UCSD-AML1 (cell line): ENCODE measurements around the gene GNAS-AS1.

ENCODE experiments used
- DNase-seq: peaks from one replicate; lab custom pipeline; 2025; ENCODE audit not compliant: unreplicated experiment; lab: John Stamatoyannopoulos, UW

GNAS-AS1 gene

GRCh38 chr20:58850693-58851174 is at the start of gene GNAS-AS1:
GNAS-AS1 (minus strand) TSS chr20:58850902.
- DNase-seq: no peak

- no peak for DNase-seq
Measured at GRCh38 chr20:58900397-58900796, 49.7 kb upstream of the GNAS-AS1 start.

- no peak for DNase-seq
Measured at GRCh38 chr20:58899512-58899911, 48.8 kb upstream of the GNAS-AS1 start.

GRCh38 chr20:58898629-58899408 is 48.1 kb upstream of the GNAS-AS1 start:
- DNase-seq: no peak

- DNase-seq: no peak
Measured at GRCh38 chr20:58897488-58897887, 46.8 kb upstream of the GNAS-AS1 start.

- no peak for DNase-seq
Measured at GRCh38 chr20:58896820-58897219, 46.1 kb upstream of the GNAS-AS1 start.

GRCh38 chr20:58895448-58896180 is 44.9 kb upstream of the GNAS-AS1 start:
- no peak for DNase-seq

GRCh38 chr20:58894652-58895447 is 44.1 kb upstream of the GNAS-AS1 start:
- no peak for DNase-seq

- no peak for DNase-seq
Measured at GRCh38 chr20:58893355-58894120, 42.8 kb upstream of the GNAS-AS1 start.

GRCh38 chr20:58892932-58893224 is 42.2 kb upstream of the GNAS-AS1 start:
- DNase-seq: no peak

GRCh38 chr20:58892141-58892931 is 41.6 kb upstream of the GNAS-AS1 start:
- peak; percentile 70 for DNase-seq

GRCh38 chr20:58891718-58892140 is 41.0 kb upstream of the GNAS-AS1 start:
- peak; percentile 53 for DNase-seq

- peak; percentile 84 for DNase-seq
Measured at GRCh38 chr20:58891086-58891717, 40.5 kb upstream of the GNAS-AS1 start.

GRCh38 chr20:58890518-58891085 is 39.9 kb upstream of the GNAS-AS1 start:
- DNase-seq: peak; percentile 84

GRCh38 chr20:58889798-58890517 is 39.3 kb upstream of the GNAS-AS1 start:
- DNase-seq: no peak

GRCh38 chr20:58889334-58889760 is 38.6 kb upstream of the GNAS-AS1 start:
- no peak for DNase-seq

- peak; percentile 73 for DNase-seq
Measured at GRCh38 chr20:58888521-58889333, 38.0 kb upstream of the GNAS-AS1 start.

- DNase-seq: no peak
Measured at GRCh38 chr20:58888103-58888502, 37.4 kb upstream of the GNAS-AS1 start.
